Measurements from ENCODE around the gene WNT9B. TPM values are rescaled to one million over a fixed set of nuclear protein-coding genes. Genes with fewer than 3 reads are reported as not detected.

The WNT9B gene
- total and polyA plus RNA-seq, 4 donors: 0.08 to 0.14 (median 0.10) TPM; not detected in 1

- TF ChIP-seq REST (IDR thresholded peaks at IDR 0.05) (no peak), SP1 (IDR thresholded peaks at IDR 0.05) (no peak), CTCF (IDR thresholded peaks at IDR 0.05; ENCODE audit: low read depth, low read length, missing input control) (no peak), ATF3 (IDR thresholded peaks at IDR 0.05) (no peak), NR2F2 (IDR thresholded peaks at IDR 0.05) (no peak)
Observed at GRCh38 chr17:46814446-46814845, 36.9 kb upstream of the WNT9B start (continued).

- Histone ChIP-seq H3K4me1 (ENCODE audit: control insufficient read depth in 4 of 4, insufficient read depth in 4 of 4, low read length in 3 of 4) (peaks cover 3 to 17% (median 13%) of the 10 kb centered on the region in 4 donors), H3K27ac (ENCODE audit: low read depth in 1 of 2, low read length in 2 of 2) (no peak overlapping the region), H3K9ac (ENCODE audit: low read depth in 1 of 2, low read length in 2 of 2) (no peak overlapping the region), H3K4me3 (ENCODE audit: low read depth in 1 of 3, low read length in 3 of 3) (no peak overlapping the region), H3K9me3 (ENCODE audit: control insufficient read depth in 4 of 4, low read length in 3 of 4) (no peaks in the 10 kb centered on the region), H3K36me3 (ENCODE audit: control insufficient read depth in 4 of 4, insufficient read depth in 3 of 4, low read depth in 1 of 4, low read length in 3 of 4) (no peaks in the 10 kb centered on the region), H3K27me3 (ENCODE audit: control insufficient read depth in 4 of 4, insufficient read depth in 4 of 4, low read length in 3 of 4) (peaks cover 0 to 8% (median 1%) of the 10 kb centered on the region in 4 donors)
- no peak for TF ChIP-seq HNF4A (conservative IDR thresholded peaks at IDR 0.05)
- TF ChIP-seq FOXA1 (IDR thresholded peaks at IDR 0.05): no peak
- TF ChIP-seq RXRA (IDR thresholded peaks at IDR 0.05): no peak
- TF ChIP-seq JUND (IDR thresholded peaks at IDR 0.05): no peak
- TF ChIP-seq NR2F2 (IDR thresholded peaks at IDR 0.05): no peak
- no peak for TF ChIP-seq CTCF (IDR thresholded peaks at IDR 0.05; ENCODE audit: low read depth, low read length, missing input control)
- no peak for TF ChIP-seq YY1 (IDR thresholded peaks at IDR 0.05)
- no peak for TF ChIP-seq ATF3 (IDR thresholded peaks at IDR 0.05)
- TF ChIP-seq SP1 (IDR thresholded peaks at IDR 0.05): no peak
- no peak for TF ChIP-seq GABPA (IDR thresholded peaks at IDR 0.05 in 1 of 2, conservative IDR thresholded peaks at IDR 0.05 in 1 of 2)
- no peak for TF ChIP-seq HNF4G (IDR thresholded peaks at IDR 0.05)
- no peak for TF ChIP-seq FOXA2 (IDR thresholded peaks at IDR 0.05)
- no peak for TF ChIP-seq REST (IDR thresholded peaks at IDR 0.05)
- TF ChIP-seq RAD21 (IDR thresholded peaks at IDR 0.05): no peak
- TF ChIP-seq MAX (IDR thresholded peaks at IDR 0.05): no peak
- WGBS: 86% methylated on average over 12 of the region's 12 CpGs
- DNase-seq (ENCODE audit: low spot score): no peak
Observed at GRCh38 chr17:46815474-46816353, 35.7 kb upstream of the WNT9B start.

Measured in liver (tissue), 9 donors.